NB4 (cell line): ENCODE results near the gene RHEBL1.

ENCODE experiments used
- DNase-seq: peaks from one replicate; pipeline ENCODE4 v3.0.0; 2010; ENCODE audit warnings: low read depth
- H3K4me3 ChIP-seq: one replicate; pipeline ENCODE4 v1.5.1; 2011; ENCODE audit warnings: mild to moderate bottlenecking, low read depth, low read length, moderate library complexity
- MYC ChIP-seq: IDR thresholded peaks from 2 replicates; pipeline ENCODE4 v1.6.1; 2011; ENCODE audit warnings: low read depth, low read length
- POLR2A ChIP-seq: IDR thresholded peaks from 2 replicates; pipeline ENCODE4 v1.6.1; 2011; ENCODE audit warnings: mild to moderate bottlenecking; ENCODE audit not compliant: insufficient read length; ENCODE audit errors: extremely low read depth
- TF ChIP-seq, protein P1 (sequence below): IDR thresholded peaks from one replicate; pipeline ENCODE4 v1.5.1; 2012; ENCODE audit warnings: low read depth, low read length
- TF ChIP-seq, protein P2 (sequence below): IDR thresholded peaks from 2 replicates; pipeline ENCODE4 v1.6.1; 2011; ENCODE audit warnings: low read depth, low read length

Gene RHEBL1

DNA sequence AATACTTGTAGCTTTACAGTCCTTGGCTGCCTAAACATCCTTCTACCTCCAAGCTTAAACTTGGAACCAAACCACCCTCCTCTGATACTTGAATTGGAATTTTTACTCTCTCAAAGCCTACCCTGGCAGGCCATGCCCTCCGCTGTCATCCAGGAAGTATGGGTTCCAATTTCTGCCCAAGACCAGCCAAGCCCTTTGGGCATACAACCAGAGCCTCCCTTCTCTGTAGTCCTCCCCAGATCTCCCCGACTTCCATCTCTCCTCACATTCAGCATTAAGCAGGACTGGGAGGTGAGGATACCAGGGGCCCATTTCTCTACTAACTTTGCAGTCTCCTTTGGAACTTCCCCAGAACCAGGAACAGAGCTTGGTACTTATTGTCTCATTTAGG, 25.2 kb upstream of the RHEBL1 start:
- H3K4me3 ChIP-seq, result no peak overlapping the region

DNA sequence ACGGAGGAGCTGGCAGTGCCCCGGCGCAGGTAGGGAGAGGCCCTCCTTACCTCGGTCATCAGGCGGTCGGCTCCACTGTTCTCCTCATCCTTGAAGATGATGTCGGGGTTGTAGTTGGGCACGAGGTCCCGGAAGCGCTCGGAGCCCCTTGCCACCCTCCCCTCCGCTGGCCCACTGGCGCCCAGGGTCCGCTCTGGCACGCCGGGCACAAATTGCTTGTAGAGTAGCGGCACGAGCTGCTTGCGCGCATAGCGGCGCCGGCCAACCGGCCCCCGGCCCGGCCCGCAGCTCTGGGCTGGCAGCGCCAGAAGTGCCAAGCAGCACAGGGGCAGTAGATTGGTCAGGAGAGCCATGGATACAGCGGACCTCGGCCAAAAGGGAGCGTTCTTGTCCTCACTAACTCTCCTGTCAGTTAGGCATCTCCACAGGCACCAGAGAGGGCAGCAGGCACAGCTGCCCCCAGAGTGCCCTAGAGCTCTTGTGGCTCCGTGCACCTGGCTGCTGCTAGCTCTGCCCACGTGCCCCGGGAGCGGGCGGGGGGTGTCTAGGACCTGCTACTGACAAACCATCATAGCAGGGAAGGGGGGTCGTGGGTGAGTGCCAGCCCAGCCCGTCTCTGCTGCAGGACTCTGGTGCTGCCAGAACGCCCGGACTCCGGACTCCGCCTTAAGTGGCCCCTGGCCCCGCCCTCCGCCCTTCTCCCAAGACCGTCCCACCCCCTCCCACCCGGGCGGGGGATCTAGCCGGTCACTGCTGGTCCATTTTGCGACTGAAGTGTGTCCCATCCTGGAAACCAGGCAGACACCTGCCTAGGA, 24.6 kb upstream of the RHEBL1 start, which contains the start of gene DHH:
Gene DHH, minus strand, starts transcription at position 642 of the 815 bp plus-strand sequence. Its CDS starts 289 bp downstream, at position 353.
- no peak within 1 kb of the TSS for H3K4me3 ChIP-seq
- DNase-seq, result no peak
- TF ChIP-seq, protein P1, sequence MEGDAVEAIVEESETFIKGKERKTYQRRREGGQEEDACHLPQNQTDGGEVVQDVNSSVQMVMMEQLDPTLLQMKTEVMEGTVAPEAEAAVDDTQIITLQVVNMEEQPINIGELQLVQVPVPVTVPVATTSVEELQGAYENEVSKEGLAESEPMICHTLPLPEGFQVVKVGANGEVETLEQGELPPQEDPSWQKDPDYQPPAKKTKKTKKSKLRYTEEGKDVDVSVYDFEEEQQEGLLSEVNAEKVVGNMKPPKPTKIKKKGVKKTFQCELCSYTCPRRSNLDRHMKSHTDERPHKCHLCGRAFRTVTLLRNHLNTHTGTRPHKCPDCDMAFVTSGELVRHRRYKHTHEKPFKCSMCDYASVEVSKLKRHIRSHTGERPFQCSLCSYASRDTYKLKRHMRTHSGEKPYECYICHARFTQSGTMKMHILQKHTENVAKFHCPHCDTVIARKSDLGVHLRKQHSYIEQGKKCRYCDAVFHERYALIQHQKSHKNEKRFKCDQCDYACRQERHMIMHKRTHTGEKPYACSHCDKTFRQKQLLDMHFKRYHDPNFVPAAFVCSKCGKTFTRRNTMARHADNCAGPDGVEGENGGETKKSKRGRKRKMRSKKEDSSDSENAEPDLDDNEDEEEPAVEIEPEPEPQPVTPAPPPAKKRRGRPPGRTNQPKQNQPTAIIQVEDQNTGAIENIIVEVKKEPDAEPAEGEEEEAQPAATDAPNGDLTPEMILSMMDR, result no peak
- TF ChIP-seq POLR2A (no peak), MYC (no peak)
- TF ChIP-seq, protein P2, sequence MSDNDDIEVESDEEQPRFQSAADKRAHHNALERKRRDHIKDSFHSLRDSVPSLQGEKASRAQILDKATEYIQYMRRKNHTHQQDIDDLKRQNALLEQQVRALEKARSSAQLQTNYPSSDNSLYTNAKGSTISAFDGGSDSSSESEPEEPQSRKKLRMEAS, result no peak

More for the DNA sequence above, 25.2 kb upstream of the RHEBL1 start:
- no peak for DNase-seq
- TF ChIP-seq POLR2A (no peak), MYC (no peak)
- TF ChIP-seq, protein P1, result no peak
- TF ChIP-seq, protein P2, result no peak

DNA sequence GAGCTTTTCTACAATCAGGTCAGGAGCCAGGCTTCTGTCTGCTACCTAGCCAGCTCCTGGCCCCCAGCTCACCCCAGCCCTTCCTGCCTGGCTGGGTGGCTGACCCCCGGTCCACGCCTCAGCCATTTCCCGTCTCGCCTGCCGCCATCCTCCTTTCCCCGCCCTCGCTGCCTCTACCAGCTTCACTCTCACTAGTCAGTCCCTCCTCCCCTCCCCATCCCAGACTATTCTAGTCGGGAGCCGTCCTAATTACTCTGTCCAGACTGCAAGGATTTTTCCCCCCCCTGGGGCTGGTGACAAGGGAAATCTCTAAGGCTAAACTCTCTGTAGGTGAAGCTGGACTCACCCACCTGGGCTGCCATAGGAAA, 24.0 kb upstream of the RHEBL1 start:
- TF ChIP-seq MYC (no peak), POLR2A (no peak)
- TF ChIP-seq, protein P1, result no peak
- TF ChIP-seq, protein P2, result no peak
- no peak for DNase-seq
- no peak overlapping the region for H3K4me3 ChIP-seq

DNA sequence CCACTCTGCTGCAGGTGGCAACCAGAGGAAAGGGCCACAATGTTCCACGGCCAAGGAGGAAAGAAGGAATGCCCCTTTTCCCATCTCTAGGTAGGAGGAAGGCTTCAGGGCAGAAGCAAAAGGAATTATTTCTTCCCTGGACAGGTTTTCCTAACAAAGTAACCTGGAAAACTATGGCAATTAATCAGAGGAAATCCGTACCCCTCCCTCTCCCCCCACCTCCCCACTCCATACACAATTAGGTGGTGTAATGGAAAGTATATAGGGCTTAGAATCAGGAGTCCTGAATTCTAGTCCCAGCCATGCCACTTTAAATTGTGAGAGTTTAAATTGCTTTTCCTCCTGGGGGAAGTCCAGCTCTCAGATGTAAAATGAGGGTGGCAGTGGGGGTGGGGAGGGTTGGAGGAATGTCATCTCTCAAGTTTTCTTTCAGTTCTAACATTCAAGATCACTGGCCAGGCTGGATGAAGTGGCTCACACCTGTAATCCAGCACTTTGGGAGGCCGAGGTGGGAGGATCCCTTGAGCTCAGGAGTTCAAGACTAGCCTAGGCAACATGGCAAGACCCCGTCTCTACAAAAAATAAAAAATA, 23.1 kb upstream of the RHEBL1 start:
- TF ChIP-seq, protein P2, result no peak
- no peak for TF ChIP-seq POLR2A
- TF ChIP-seq, protein P1, result no peak
- no peak for TF ChIP-seq MYC
- DNase-seq, result no peak
- H3K4me3 ChIP-seq, result peak overlapping the region; percentile 36

DNA sequence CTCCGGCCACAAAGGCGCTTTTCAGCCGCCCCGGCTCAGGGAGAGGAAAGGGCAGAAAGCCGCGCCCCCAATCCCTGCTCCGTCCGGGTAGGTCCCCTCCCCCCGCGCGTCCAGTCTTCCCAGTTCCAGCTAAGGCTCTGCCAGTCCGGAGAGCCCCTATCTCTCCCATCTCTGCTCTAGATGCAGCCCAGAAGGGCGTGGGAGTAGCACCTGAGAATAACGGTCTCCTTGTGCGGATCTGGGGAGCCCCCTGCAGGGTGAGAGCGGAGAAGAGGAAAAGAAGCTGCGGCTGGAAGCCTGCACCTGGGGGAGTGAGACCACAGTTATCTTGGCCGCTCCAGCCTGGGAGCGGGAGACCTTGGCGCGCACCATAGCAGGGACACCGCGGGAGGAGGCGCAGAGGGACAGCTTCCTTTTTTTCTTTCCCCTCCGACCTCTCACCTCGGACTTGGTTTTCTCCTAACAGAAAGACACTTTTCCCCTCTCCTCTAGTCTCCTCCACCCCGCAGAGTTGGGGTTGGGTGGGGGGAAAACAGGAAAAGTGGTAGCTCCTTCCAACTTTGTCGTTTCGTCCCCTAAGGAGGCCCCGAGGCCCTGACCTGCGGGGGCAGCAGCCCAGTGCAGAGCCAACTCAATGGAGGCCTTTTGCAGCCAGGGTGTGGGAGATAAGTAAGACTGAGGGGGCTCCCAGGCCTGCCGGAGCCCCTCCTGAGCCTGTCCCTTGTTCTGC, 22.5 kb upstream of the RHEBL1 start:
- TF ChIP-seq, protein P1, result peak; percentile 63
- TF ChIP-seq, protein P2, result 0 out of 2 replicates have a peak, but pooled peaks have one; percentile 8
- TF ChIP-seq POLR2A (no peak), MYC (0 out of 2 replicates have a peak, but pooled peaks have one; percentile 15)
- DNase-seq, result peak; percentile 95

More for the DNA sequence above, 22.5 kb upstream of the RHEBL1 start:
- H3K4me3 ChIP-seq, result peak overlapping the region; percentile 36
